Brain pericyte (primary cell): ENCODE data around the gene OR51Q1.

ENCODE experiments used
- DNase-seq: peaks from one replicate; pipeline ENCODE4 v3.0.0-alpha.2; 2012; ENCODE audit warnings: low read depth, low spot score

OR51Q1 gene

DNA sequence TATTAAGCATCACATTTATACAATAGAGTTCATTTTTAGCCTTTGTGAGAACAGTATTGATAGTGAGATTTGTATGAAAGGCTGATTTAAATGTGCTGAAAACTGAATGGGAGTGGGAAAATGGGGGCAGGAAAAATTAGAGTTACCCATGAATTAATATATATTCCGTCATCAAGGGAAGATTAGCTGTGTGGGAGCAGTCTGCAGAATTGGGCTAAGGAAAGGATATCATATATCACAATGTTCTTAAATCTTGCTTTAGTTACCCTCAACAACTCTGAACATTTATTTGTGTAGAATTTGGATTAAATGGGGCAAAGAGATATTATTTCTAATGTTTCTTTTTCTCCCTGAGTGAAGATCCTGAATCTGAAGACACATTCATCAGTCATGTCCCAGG is at the start of gene OR51Q1:
Gene OR51Q1 (plus strand): TSS at position 301 of the 400 bp plus-strand sequence. CDS start 90 bp downstream, at position 391.
- DNase-seq = no peak

DNA sequence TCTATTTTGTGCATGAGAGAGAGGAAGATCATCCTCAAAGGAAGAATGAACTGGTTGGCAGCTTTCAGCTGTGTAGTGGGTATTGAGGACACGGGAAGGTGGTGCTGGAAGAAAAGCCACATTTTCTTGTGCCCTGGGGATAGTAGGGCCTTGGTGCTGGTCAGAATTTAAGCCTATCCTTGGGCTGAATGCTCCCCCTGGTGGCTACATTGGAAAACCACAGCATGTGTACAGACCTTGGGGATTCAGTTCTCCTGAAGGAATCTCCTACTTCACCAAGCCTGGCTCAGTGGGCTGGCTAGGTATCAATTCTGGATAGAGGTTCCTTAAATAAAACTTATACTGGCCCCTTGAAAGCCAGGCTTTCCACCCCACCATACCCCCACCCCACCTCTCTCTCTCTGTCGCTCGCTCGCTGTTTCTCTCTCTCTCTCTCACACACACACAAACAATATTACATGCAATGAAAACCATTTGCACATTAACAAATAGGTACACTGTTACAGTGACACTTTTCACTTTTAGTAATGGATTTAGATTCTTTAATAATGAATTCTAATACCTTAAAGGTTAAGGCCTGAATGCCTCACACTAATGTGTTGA is 41.1 kb upstream of the OR51Q1 start:
- peak; percentile 10 for DNase-seq

DNA sequence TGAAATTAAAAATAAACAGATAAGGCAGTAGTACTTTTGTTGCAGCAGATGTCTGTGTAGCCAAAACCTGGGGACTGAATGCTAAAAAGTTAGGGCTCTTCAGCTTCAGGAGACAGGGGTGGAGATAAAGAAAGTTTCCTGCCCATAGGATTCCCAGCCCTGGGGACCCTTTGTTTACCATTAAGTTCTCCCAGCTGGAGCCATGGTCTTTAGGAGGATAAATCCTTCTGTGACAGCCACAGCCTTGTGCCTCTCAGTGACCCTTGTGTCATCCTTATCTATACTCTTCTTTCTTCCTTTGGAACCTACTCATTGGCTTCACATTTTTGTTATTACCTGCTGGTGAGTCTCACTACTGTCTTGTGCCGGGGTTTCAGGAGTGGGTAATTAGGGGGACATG is 38.3 kb upstream of the OR51Q1 start, which contains the start of gene OR51M1:
Gene OR51M1 (plus strand): TSS at position 237 of the 400 bp plus-strand sequence. CDS start 5,587 bp downstream, outside the sequence.
- DNase-seq = no peak

DNA sequence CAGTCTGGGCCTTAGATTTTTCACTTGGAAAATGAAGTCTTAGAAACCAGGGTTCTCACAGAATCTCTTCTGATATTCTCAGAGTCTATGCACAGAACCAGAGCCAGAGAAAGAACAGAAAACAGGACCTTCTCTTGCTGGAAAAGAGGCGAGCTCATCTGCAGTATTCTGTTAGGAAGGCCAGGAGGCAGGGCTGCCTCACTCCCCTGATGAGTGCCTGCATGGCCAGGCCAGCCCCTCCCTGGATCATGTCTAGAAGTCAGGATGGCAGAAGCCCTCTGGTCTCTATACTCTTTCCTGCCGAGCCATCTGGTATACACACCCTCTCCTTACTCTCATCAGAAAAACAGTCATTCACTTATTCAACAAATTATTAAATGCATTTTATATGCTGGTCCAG is 37.6 kb upstream of the OR51Q1 start:
- no peak for DNase-seq

- no peak for DNase-seq
These were observed 31.7 kb upstream of the OR51Q1 start for GRCh38 chr11:5390210-5390609.

DNA sequence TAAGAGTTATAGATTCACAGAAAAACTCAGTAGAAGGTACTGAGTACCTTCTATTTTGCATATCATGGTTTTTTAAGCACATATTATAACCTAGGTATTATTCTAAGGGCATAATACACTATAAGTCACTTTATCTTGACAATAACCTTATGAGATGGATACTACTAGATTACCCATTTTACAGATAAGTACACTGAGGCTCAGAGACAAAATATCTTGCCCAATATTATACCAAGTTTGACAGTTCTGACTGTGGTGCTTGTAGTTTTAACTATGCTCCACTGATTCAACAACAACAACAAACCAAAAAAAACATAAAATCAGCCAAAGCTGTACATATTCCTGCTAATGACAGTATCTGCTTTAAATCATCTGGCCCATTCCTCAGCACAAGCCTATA is 27.8 kb upstream of the OR51Q1 start:
- DNase-seq = no peak

DNA sequence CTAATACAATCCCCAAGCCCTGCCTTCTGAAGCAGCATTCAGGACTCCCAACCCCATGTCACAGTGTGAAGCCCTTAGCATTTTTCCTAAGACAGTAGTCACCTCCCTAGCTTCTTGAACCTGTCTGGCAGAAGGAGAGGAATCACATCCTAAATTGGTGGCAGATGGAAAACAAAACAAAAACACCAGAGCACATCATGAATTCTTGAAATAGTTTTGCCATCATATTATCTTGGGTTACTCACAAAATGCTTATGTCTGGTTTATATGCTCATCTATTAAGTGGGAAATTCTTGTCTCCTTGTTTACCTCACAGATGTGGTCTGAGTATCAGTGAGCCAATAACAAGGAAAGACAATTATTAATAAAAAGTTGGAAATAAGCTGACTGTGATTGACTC is 23.0 kb upstream of the OR51Q1 start:
- no peak for DNase-seq

GRCh38 chr11:5405173-5405572 is 16.7 kb upstream of the OR51Q1 start:
- no peak for DNase-seq

DNA sequence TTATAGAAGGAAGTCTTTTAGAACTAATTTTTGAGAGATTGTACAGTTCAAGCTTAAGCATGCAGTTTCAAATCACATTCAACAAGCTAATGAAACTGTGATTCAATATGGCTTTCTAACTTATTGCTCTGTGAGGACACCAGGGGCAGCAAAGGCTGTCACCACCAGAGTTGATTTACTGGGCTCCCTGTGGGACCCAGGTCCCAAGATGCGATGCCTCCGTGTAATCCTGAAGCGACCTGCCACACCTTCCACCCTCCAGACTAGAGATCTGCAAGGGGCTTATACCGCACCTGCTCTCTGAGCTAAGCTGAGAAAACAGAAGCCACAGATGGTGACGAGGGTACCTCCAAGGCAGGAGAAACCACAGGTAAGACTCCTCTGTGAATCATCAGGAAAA is 918 bp upstream of the OR51Q1 start:
- no peak for DNase-seq

DNA sequence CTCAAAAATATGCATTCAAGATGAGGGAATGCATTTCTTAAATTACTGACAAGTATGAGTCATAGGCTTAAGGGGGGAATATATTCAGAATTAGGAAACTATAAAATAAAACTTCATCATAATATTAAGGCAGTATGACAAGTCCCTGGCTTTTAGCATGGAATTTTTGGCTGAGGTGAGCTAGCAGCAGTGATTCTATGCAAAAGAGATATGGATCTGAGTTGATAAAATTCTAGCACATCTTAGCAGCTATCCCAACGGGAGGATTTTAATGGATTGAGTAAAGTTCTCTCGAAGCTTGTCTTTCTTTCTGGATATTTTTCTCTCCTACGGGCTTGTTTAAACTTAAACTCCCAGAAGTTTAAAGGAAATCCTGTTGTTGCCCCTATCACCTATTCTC is 1.2 kb downstream of the OR51Q1 start:
- no peak for DNase-seq

DNA sequence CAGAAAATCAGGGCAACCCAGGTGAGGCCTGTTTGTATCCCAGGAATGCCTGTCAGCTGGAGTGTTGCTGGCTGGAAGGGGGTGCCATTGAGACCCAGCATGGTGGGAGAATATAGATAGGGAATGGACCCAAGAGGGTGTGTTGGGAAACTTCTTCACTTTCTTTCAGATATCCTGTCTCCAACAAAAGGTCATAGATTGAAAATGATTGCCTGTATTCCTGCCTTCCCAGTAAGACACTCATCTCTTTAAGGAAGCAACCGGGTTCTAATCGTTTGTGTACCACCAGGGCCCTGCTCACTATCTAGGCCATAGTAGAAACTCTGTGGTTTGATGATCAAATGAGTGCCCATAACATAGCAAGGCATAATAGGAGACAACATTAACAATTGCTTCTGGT is 19.5 kb downstream of the OR51Q1 start, which contains the start of gene OR51I1:
Gene OR51I1 (minus strand): TSS at position 101 of the 400 bp plus-strand sequence. CDS start 0 bp downstream, at position 101.
- DNase-seq = no peak

GRCh38 chr11:5443835-5444393 is 22.0 kb downstream of the OR51Q1 start:
- DNase-seq = no peak

DNA sequence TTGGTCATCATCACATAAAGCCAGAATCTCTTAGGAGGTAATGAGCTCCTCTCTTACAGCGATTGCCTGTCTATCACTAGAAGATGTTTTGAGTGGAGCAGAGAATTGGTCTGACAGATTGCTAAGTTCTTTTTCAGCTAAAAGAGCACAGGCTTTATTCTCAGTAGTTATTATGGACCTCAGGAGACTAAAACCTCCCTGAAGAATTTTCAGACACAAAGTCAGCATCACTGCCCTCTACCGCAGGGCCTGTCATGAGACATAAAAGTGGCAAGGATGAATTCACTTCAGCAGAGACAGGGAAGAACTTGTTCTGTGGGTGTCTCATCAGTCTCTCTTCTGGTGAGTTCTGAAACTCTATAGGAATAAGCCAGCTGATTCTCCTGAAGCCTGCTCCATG is 27.1 kb downstream of the OR51Q1 start, which contains the start of gene OR51I2:
Gene OR51I2 (plus strand): TSS at position 301 of the 400 bp plus-strand sequence. CDS start 4,166 bp downstream, outside the sequence.
- DNase-seq = no peak

GRCh38 chr11:5449432-5449831 is 27.5 kb downstream of the OR51Q1 start:
- DNase-seq = no peak

DNA sequence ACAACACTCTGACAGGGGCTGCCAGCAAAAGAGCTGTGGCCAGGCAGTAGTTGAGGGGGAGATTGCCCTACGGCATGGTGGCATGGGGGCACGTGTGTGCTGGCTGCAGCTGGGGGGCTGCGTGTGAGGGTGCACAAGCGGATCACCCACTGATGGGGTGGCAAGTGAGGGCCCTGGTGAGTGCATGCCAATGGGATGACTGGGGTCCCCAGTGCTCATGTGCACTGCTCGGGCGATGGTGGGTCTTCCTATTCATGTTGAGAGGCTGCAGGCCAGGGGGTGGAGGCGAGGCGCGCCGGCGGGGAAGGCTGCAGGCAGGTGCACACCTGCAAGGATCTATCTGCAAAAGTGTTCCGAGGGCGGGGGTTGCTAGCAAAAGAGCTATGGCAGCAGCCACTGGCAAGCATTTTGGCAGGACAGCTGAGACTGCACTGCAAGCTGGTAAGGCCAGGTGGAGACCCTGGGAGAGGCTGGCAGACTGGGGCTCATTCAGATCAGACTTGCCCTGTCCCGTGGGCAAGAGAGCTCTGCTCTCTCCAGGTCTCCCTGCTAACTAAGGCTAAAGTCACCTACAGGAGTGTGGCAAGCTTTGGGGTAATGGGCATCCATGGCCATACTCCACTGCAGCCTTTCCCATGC is 39.2 kb downstream of the OR51Q1 start:
- DNase-seq = no peak

DNA sequence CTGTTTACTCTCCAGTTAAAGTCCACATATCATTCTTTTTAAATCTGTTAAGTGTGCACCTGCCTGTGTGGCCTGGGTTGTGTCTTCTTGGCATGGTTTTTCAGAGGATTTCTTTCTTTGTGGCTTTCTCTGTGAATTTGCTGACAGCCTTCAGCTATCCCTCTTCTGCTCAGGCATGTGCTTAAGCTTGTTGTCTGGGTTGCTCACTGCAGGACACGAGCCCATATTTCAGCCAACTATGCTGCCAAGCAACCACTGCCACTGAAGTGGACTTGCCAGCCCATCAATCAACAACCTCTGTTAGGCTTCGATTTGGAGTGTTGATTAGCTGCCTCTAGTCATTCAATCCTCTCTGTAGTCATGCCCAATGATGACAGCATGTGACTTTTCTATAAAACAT is 45.6 kb downstream of the OR51Q1 start:
- DNase-seq = no peak
